HG03342 (cell line): ENCODE results near the gene TLK1.
"Not testable (repeated sequence)": the region's sequence is repeated elsewhere in the genome, so short reads cannot be mapped to it uniquely, and the experiment has no call there.

Experiments
- ATAC-seq: cut with Tn5 transposase; IDR thresholded peaks from one replicate; pipeline ENCODE4 v1.9.1; 2021; ENCODE audit warnings: mild to moderate bottlenecking, moderate library complexity; ENCODE audit not compliant: unreplicated experiment

The TLK1 gene

DNA sequence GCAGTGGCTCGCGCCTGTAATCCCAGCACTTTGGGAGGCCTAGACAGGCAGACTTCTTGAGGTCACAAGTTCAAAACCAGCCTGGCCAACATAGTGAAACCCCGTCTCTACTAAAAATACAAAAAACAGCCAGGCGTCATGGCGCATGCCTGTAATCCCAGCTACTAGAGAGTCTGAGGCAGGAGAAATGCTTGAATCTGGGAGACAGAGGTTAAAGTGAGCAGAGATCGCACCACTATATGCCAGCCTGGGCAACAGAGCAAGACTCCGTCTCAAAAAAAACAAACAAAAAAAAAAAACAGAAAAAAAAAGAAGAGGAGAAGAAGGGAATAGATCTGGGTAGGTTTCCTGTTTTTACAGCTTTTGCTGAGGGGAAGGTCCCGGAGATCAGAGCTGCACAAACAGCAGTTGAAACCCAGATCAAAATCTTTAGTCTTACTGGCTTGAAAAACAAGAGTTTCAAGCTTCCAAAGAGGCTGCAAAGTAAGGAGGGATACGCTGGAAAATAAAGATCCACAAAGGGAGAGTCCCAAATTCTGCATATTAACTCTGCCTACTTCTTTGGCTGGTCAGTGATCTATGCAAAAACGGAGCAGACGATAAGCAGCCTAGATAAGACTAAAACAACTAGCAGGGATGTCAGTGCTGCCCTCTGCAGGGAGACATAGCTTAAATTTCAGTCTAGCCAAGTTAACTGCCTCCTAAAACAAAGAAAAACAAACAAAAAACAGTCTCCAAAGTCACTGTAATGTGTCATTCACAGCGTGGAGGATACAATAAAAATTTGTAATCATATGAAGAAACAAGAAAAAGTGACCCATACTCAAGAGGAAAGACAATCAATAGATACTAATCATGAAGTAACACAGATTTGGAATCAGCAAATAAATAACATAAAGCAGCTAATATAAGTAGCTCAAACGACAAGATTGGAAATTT, 74.1 kb downstream of the TLK1 start:
- ATAC-seq = no peak

GRCh38 chr2:171084128-171084527, 76.6 kb downstream of the TLK1 start:
- ATAC-seq = no peak

GRCh38 chr2:171083451-171083850, 77.2 kb downstream of the TLK1 start:
- no peak for ATAC-seq

DNA sequence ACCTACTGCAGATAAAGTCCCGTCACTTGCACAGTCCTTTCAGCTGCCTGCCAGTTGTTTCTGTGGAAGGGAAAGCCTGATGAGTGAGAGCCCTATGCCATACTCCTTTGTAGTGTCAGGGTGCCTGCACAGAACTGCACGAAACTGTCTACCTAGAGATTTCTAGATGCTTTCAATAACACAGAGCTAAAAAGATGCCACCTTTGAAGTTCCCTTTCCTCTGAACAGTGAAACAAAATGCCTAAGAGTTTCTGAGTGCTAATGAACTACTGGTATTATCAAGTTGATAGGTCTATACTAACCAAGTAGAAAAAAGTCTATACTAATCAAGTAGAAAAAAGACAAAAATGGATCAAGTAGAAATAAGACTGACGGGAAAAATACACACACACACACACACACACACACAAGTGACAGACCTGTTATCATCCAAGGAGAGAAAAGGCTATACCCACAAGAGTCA, 79.0 kb downstream of the TLK1 start:
- ATAC-seq = no peak

DNA sequence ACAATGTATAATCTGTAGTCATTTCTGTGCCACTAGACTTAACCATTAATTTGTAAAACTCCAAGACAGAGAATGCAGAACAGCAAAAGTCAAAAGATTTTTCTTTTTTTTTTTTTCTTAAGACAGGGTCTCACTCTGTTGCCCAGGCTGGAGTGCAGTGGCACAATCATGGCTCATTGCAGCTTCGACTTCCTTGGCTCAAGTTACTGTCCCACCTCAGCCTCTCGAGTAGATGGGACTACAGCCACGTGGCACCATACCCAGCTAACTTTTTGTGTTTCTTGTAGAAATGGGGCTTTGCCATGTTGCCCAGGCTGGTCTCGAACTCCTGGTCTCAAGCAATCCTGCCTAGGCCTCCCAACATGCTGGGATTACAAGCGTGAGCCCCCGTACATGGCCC, 80.1 kb downstream of the TLK1 start:
- ATAC-seq = no peak

GRCh38 chr2:171076422-171076821, 84.3 kb downstream of the TLK1 start:
- not testable (repeated sequence) for ATAC-seq

DNA sequence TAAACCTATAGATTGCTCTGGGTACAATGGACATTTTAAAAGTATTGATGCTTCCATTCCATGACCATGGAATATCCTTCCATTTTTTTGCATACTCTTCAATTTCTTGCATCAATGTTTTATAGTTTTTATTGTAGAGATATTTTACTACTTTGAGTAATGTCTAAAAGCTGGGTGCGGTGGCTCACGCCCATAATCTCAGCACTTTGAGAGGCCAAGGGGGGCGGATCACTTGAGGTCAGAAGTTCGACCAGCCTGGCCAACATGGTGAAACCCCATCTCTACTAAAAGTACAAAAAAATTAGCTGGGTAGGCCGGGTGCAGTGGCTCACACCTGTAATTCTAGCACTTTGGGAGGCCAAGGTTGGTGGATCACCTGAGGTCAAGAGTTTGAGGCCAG, 88.5 kb downstream of the TLK1 start:
- ATAC-seq = no peak

GRCh38 chr2:171069286-171069956, 91.3 kb downstream of the TLK1 start:
- ATAC-seq = no peak

DNA sequence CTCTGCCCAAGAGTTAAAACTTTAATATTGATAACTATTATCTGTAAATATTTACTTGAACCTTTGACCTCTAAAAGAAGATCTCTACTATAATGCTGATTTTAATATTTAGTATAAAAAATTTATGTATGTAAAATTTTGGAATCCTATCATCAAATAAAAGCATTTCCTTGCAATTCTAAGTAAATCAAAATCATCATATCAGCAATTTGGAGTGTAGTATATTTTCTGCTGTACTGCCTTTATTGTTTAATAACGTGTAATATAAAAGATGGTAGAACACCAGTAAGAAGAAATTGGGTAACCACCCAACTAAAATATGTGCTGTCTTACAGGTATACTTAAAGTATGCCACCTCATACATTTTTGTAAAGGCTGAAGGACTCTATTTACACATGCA, 94.6 kb downstream of the TLK1 start:
- ATAC-seq = no peak

DNA sequence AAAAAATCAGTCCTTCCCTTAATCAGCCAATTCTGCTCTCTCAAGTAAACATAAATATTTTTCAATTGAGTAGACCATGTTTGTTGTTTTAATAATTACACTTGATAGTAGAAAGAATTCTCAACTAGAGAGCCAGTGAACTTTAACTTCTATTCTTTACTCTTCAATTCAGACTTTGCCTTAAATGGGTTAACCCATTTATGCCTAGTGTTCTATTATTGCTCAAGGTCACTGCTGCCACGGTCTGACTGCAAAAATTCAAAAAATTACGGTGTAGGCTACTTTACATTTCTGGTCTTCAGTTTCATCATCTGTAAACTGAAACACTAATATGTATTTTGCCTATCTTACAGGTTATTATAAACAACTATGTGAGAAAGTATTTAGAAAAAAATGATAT, 103.1 kb downstream of the TLK1 start:
- no peak for ATAC-seq

DNA sequence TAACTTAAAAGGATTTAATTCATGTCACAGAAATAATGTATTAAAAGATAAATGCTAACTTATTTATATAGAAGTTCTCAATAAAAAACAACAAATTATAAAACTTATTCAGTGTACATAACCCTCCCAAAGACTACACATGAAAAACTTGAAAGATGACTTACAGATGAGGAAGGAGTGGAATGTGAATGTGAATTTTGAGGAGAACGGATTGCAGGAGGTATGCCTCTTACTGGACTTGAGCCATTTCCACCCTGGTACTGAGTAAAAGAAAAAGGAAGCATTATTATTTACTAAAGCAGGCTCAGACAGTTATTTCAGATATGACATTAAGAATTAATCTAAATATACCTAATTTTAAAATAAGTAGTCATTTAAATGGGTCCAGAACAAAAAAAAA, 104.4 kb downstream of the TLK1 start:
- no peak for ATAC-seq

DNA sequence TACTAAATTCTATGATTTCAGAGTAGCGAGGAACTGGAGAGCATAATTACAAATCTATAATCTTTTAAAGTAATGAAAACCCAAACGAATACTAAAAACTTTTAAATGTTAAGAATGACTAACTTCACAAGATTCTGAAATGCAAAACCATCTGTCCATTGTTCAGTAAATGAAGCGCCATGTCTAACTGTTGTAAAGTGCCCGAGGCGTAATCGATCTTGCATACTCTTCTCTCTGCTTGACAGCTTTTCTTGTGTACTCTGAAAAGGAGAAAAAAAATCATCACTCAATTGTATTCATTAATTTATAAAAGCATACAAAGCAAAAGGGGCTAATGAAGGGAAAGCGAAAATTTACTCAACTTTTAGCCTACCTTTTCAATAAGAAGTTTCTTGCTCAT, 111.0 kb downstream of the TLK1 start:
- ATAC-seq = no peak

- no peak for ATAC-seq
Observed at GRCh38 chr2:171046048-171046560, 114.6 kb downstream of the TLK1 start.

DNA sequence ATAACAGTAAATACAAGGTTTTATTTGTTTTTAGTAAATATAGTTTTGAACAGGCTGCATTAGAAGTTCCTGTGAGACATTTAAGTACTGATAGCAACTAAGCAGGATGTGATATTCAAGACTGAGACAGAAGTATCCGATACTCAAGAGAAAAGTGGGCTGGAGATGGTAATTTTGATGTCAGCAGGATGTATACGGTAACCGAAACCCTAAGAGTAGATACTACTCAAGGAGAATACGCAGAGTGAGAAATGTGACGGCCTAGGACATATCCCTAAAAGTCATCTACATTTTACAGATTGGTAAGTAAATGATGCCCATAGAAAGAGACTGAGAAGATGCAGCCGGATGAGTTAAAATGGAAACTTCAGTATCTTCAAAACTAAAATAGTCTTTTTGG, 116.3 kb downstream of the TLK1 start:
- ATAC-seq = no peak

- ATAC-seq = no peak
Observed at GRCh38 chr2:171042253-171042969, 118.3 kb downstream of the TLK1 start.

DNA sequence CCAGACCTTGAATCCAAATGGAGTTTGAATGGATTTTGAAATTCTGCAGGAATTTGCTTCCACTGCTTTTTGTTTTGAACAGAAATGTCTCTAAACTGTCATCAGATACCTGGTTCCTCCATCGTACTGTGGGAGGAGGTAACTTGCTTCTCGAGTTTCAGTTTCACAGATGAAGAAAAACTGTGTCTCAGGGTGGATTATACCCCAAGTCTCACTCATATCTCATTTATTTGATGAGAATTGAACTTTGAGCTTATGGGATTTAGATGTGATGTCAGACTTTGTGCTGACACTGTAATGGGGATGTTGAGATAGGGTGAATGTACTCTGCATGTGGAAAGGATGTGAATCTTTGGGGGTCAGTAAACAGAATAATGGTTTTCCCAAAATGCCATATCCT, 124.2 kb downstream of the TLK1 start:
- ATAC-seq = no peak

- no peak for ATAC-seq
Observed at GRCh38 chr2:171034315-171034714, 126.4 kb downstream of the TLK1 start.

DNA sequence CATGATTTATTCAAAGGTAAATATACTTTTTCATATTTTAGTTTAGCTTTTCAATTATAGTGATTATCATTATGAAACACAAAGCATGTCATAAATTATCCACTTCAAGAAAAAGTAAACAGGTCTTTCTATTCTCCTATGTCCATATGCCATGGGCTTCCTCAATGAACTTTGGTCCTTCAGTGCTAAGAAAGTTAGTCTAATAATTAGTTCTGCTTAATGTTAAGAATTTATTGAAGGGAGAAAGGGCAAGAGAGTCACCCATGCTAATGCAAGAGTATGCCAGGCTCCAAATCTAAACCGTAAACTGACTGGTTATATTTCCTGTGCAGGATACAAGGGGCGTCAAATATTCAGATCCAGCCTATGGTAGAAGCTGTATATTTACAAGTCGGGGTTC, 135.5 kb downstream of the TLK1 start:
- ATAC-seq = no peak

GRCh38 chr2:171018522-171018921, 142.2 kb downstream of the TLK1 start:
- peak; percentile 67 for ATAC-seq

DNA sequence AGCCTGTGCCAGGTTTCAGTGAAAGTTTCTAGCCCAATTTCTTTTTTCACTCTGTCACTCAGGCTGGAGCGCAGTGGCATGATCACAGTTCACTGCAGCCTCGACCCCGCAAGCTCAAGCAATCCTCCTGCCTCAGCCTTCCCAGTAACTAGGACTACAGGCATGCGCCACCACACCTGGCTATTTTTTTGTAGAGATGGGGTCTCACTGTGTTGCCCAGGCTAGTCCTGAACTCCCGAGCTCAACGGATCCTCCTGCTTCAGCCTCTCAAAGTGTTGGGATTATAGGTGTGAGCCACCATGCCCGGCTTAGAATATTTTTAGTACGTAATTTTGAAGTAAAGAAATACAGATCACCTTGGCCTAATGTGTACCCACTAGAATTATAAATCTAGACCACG, 144.6 kb downstream of the TLK1 start:
- ATAC-seq = no peak

DNA sequence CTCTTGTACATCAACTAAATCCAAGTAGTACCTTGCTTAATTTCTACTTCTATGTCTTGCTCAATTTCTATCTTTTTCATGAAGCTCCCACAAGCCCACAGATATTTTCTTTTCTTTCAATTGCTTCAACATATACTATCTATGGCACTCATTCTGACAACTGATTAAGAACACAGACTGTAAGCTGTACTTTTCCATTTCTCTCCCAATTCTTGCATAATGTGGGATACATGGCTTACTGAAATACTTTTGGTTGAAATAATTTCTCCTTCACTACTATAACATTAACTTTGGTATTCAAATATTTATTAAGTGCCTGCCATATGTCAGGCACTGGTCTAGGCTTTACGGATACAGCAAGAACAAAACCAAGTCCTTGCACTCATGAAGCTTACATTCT, 146.8 kb downstream of the TLK1 start:
- no peak for ATAC-seq
